RPMI7951 (cell line): Measurements from ENCODE around the gene ANO4. TPM values are rescaled to one million over a fixed set of nuclear protein-coding genes. Genes with fewer than 3 reads are reported as not detected.

Experiments
- DNase-seq: peaks from one replicate; pipeline ENCODE4 v3.0.0-alpha.2; 2012; ENCODE audit warnings: low read depth
- total RNA-seq: library from RNA; depleted of rRNA; stranded (reverse); fragments of >200 nt; shearing (Covaris generic); gene quantifications from 2 replicates; pipeline ENCODE4 v1.2.3, GENCODE V29; 2014

ANO4 gene
- total RNA-seq, 1 experiment from 2014 or later: 0.48 TPM

DNA sequence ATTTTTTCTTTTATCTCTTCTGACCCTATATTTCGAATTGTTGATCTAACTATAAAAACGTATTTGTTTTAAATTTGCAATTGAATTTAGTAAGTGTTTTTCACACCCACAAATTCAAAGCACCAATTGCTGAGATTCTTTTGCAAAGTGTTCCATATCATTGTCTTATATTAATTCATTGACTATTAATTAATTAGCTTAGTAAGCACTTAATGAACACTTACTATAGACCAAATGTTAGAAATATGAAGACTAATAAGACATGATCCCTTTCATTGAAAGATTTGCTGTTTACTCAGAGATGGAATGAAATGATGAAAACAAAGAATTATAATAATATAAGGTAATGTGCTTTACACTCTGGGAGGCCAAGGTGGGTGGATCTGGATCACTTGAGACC is 14.2 kb downstream of the ANO4 start:
- no peak for DNase-seq

DNA sequence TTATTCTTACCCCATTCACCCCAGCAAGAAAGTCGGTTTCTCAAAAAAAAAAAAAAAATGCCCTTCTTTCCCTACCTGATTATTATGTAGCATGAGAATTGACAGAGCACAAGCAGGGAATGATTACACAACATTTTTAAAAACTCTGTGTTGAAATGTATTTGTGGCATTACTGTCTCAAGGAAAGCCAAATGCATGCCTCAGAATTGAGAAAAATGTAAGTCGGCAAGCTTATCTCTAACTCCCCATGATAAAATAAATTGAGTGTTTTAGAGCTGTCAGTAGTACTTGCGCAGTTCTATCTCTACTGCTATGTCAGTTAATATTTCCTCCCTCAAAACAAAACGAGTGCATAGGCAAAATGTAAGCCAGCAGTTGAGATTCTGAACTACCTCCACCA is 25.7 kb downstream of the ANO4 start:
- DNase-seq: no peak

DNA sequence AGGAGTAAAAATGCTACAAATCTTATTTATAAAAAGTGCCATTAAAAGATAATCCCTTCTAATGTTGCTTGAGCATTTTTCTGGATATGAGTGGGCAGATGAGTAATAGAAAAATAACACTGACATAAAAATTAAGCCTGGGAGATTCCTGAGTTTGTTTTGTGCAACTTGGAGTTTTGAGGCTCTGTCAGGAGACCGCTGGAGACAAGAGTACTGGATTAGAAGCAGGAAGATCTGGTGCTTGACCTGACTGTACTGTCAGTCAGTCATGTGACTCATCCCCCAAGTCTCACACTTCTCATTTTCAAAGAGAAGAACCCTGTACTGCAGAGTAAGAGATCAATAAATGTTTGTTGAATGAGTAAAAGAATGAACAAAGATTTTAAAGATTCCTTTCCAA is 29.4 kb downstream of the ANO4 start:
- no peak for DNase-seq

DNA sequence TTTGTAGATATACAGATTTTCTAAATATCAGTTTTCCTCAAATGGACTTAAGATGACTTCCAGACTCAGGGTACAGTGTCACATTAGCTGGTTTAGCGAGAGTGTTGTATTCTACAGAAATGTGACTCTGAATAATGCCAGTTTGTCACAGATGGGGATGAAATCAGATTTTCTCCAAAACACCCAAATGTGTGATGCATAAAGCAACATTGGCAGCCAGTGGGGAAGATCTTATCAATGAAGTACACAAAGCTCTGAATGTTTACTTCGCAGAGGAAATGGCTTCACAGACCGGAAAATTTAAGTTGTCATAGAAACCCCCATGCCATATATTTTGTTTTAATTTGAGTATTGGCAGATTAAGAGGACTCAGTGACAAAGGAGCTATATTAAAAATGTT is 29.9 kb downstream of the ANO4 start:
- DNase-seq: no peak

DNA sequence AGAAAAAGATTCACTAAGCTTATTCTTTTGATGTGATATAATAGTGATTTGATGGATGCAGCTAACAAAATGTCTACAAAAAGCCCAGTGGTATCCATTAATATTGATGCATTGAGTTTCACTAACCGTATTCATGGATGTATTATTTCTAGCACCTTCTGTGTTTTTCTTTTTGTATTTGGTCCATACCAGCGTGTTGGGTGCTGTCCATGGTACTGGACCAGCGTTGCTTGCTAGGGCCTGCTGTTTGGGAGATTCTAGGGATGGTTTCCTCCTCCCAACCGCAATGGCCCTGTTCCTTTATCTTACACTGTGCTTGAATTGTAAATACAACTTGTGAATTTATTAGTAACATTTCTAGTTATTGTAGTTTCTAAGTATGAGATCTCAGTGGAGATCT is 31.7 kb downstream of the ANO4 start:
- DNase-seq: peak; percentile 10

DNA sequence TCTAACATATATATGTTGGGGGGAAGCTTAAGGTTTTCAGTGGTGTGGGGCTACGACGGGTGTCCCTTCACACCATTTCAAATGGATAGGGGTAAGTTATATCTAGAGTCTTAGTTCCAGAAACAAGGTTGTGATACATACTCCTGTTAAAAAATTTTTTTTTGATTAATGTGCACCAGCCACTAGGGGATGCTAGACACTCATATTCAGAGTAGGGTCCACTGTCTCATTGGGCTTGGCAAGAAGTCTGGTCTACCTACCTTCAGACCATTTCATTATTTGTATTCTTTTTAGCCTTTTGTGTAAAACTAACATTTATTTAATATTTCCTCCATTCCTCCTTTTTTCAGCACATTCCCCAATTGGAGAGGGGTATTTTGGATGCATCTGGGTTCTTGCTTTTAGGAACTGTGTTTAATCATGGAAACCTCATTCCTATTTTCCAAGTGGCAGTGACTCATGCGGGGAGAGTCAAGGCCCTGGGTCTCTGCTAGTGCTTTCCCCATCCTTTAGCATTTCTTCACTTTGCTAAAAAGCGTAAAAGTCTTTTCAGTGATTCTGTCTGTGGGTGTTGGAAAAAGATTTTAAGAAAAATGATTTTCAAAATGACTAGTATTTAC is 33.4 kb downstream of the ANO4 start:
- DNase-seq: peak; percentile 5

DNA sequence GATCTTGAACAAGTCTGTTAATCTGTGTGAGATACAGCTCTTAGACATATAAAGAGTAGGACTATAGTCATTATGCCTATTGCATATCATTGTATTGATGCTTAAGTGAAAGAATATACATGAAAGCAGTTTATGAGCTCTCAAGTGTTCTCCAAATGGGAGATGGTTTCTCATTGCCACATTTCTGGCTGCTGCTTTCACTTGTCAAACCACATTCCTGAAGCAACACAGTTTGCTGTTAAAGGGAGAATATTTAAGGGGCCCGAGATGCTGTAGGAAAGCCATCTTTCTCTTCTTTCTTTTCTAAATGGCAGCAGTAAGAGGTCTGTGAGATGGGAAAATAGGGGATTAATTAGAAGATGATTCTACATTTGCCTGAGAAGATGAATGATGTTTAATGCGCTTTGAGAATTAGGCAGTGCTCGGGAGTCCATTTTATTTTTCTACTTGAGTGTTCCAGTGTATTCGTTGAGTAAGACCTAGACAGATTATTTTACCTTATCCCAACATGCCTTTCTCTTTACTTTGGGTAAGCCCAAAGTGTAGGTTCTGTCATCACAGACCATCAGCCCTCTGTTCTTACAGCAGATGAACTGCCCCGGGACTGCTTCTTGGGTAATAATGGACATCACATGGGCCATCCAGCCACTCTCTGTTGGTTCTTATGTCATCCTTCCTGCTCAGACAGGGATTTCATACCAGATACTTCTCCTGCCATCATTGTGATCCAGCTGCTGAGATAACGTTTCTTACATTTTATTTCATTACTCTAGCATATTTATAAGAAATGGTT is 35.6 kb downstream of the ANO4 start:
- no peak for DNase-seq

DNA sequence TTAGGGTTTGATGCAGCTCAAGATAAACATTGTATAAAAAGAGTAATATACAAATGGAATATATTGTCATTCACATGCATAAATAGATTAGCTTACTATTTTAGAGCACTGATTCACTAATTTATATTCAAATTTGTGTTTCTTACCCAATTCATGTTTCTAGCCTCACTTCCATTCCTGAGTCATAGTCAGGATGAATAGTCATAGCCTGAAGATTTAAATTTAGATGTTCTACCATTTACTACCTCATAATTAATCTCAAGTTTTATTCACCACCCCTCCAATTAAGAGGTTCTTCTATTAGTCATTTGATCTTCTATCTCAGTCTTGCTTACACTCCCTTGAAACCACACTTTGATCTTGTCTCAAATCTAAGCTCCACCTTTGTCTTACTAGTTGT is 38.7 kb downstream of the ANO4 start:
- DNase-seq: no peak

DNA sequence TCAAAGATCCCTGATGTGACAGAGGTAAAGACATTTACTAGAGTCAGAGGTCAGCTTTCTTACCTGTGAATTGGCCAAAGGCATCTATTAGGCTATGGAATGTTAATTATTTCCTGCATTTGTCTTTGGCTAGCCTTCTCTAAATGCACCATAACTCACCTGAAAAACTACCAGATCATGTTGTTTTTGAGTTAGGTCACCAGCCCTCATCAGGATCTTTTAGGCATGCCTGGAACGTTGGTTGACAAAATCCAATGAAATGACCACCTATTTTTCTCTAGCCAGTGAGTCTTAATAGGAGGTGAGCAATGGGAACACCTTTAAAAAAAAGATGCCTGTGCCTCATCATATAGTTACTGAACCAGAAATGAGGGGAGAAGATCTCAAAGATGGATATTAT is 46.2 kb downstream of the ANO4 start:
- no peak for DNase-seq

DNA sequence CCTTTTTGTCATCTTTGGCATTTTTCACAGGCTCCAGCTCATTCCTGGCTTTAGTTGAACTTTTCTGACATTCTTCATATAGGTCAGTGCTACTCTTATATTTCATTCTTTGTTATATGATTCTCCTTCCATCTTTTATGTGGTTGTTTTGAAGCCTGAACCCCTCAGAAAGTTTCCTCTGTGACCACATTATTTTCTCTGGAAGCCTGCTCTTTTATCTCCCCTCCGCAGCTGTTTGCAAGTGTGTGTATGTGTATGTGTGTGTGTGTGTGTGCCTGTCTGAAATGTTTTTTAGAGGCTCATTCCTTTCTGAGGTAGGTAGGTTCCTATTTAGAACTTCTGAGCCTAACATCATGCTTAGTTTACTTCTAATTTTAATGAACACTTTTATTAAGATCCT is 47.6 kb downstream of the ANO4 start:
- DNase-seq: no peak

DNA sequence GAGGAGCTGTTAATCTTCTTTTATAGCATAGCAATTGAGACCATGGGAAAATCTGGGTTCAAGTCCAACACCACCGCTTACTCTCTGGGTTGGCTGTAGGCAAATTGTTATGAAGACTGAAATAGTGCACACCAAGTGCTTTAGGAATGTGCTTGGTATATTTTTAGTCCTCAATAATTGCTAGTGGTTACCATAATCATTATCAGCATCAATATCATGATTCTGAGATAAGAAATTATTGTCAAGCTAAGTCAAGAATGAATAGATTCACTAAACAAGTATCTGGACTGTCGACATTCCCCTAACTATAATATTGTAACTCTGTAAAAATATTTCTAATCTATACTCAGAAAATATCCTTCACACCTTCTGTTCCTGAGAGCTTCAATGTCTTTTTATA is 48.5 kb downstream of the ANO4 start:
- no peak for DNase-seq

DNA sequence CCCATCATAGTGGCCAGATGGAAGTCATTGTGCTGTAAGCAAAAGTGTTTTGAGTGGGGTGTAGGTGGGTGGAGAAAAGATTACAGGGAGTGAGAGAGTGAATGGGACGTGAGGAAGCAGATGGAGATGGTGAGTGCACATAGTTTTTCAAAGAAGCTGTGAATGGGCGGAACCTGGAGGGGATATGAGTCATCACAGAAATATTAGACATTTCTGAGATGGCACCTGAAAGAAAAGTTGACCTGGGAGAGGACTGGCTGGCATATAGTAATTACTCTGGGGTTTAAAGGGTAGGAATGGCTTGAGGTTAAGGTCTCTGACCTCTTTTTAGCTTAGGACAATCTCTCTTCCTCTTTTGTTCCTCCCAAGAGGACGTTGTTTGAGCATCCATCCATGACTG is 50.5 kb downstream of the ANO4 start:
- no peak for DNase-seq

DNA sequence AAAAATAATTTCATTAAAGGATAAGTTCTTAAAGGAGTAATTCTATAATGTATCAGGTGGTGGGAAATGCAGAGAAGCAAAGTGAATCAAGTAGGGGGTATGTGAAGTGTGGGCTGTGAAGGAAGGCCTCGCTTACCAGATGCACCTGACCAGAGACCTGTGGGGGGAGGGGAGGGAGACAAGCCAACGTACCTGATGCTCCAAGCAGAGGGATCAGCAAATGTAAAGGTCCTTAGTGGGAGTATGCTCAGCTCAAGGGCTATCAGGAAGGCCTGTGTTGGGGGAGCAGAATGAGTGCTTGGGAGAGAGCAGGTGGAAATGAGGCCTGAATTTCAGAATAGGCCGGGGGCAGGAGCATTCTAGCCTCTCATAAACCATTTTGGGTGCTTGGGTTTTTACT is 57.1 kb downstream of the ANO4 start:
- DNase-seq: no peak

DNA sequence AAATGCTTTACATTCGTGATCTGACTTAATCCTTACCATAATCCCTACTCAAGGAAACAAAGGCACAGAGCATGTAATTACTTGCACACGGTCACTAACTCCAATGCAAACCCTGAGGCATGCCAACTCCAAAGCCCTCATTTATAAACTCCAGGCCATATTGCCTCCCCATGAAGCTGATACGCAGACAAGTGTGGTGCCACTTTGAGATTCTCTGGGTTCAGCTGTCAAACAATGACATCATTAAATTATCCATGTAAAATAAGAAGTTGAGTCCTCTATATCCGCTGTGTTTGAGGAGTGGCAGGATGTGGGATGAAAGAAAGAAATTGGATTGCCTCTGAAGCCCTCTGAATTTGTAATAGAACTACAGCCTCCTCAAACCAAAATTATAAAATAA is 62.8 kb downstream of the ANO4 start:
- no peak for DNase-seq

DNA sequence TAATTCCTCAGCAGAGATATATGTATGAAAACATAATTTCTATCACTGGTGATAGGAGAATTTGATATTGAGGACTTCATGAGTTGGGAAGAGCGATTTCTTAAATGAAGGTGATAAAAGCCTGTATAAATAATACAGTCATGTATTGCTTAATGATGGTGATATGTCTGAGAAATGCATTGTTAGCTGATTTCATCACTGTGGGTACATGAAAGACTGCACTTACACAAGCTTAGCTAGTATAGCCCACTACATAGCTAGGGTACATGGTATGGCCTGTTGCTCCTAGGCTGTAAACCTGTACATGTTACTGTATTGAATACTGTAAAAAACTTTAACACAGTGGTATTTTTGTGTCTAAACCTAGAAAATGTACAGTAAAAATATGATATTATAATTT is 63.4 kb downstream of the ANO4 start:
- DNase-seq: no peak

DNA sequence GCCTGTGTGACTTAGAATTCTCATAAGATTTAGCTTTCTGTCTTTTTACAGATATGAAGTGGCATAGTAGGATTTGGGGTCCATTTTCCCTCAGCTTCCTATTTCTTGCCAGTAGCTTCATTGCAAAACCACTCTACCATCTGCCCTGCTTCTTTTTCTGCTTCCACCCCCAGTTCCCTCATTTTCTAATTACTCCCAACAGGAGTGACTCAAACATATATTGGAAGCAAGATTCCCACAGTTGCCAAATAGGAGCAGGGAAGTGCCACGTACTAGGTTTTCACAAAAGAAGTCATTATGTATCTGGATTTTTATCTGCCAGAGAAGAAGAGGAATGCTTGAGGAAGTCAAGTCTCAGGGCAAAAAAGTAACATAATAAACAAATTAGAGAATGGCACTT is 64.1 kb downstream of the ANO4 start:
- peak; percentile 11 for DNase-seq

DNA sequence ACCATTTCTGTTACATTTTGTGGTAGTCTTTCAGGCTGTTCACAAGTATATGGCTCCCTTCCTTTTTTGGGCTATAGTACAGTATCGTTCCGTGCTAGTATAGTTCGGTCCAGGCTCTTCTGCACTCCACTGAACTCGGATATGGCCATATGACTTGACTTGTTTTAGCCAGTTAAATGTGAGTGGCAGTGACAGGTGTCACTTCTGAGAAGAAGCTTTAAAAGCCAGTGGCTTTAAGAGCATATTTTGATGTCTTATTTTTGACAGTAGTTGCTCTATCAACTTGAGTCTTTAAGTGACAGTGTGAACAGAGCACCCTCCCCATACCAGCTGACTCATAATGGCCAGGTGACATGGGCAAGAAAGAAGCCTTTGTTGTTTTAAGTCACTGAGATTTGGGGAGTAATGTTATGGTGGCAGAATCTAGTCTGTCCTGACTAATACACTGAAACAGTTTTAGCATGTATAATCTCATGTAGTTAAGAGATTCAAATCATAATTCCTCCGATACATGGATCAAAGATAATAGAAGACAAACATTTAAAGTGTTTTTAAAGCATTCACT is 64.6 kb downstream of the ANO4 start:
- no peak for DNase-seq

DNA sequence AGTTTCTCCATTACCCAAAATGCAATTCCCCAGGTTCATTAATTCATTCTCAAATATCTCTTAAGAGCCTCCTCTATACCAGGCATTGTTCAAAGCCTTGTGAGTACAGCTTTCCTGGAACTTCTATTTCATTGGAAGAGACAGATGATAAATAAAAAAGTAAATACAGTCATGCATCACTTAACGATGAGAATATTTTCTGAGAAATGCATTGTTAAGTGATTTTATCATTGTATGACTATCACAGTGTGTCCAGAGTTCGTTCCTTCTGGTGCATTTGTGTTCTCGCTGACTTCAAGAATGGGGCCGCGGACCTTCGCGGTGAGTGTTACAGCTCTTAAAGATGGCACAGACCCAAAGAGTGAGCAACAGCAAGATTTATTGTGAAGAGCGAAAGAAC is 66.0 kb downstream of the ANO4 start:
- DNase-seq: no peak

DNA sequence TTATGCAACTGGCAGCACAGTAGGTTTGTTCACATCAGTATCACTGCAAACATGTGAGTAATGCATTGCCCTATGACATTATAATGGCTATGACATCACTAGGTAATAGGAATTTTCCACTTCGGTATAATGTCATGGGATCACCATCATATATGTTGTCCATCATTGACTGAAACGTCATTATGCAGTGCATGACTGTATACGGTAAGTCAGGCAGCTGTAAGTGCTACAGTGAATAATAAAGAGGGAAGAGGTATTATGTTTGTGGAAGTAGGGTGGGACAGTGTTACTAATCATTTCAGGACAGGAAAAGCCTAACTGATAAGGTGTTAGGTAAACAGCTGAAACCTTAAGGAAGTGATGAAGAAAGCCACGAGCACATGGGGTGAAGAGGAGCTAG is 68.1 kb downstream of the ANO4 start:
- no peak for DNase-seq

DNA sequence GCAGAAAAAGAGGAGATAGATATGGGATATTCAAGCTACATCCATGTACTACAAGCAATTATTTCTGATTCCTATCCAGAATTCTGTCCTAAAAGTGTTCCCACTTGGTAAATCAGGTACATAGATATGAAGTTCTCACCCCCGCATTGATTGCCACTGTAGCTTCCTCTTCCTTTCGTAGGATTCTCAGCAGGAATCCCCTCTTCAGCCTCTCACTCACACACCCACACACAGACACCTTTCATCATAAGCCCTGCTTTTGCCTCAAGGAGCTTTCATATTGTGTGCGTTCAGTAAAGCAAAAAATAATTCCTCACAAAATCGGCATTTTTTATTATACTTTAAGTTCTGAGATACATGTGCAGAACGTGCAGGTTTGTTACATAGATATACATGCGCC is 69.8 kb downstream of the ANO4 start:
- no peak for DNase-seq

DNA sequence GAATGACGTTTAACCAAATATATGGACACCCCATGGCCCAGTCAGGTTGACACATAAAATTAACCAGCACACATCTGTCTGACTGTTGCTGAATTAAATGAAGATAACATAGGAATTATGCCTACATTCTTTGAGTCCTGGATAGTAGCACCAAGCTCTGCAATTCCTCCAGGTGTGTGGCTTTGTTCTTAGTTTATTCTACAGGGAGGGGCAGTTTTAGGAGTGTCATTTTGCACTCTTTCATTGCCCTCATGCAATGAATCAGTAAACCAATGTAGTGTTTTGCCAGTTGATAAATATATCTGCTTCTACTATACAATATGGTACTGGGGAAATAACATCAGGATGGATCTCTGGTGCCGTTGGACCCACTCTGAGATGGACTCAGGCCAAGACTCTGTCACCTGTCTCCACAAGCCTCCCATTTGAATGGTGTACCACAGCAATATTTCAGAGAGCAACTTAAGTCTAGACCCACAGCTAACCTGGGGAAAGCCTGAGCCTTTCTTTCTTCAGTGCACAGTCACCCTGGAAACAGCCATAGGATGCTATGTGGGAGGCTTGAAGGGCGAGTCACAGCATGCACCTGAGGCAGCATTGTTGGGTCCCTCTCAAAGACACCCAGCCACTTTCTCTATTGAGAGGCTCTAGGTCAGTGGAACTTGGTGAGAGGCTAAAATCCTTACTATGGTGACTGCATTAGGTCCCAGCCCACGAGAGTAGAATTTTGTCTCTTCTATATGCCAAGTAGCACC is 73.2 kb downstream of the ANO4 start:
- no peak for DNase-seq

DNA sequence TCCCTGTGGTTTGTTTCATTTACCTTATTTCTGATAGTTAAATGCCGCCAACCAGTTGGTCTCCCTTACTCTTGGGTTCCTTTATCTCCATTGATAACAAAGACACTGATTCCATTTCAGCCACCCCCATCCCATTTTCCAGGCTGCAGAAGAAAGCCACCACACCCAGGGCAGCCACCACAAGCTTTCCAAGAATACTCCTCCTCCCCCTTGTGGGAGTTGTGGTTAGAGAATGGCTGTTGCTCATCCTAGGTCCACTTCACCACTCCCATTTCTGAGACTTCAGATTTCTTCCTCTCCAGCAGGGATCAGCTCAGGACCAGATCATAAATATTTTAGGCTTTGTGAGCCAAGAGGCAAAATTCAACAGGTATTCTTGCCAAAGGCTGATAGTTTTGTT is 73.9 kb downstream of the ANO4 start:
- DNase-seq: peak; percentile 5
